ENCODE data around the gene EHBP1L1.

The EHBP1L1 gene

DNA sequence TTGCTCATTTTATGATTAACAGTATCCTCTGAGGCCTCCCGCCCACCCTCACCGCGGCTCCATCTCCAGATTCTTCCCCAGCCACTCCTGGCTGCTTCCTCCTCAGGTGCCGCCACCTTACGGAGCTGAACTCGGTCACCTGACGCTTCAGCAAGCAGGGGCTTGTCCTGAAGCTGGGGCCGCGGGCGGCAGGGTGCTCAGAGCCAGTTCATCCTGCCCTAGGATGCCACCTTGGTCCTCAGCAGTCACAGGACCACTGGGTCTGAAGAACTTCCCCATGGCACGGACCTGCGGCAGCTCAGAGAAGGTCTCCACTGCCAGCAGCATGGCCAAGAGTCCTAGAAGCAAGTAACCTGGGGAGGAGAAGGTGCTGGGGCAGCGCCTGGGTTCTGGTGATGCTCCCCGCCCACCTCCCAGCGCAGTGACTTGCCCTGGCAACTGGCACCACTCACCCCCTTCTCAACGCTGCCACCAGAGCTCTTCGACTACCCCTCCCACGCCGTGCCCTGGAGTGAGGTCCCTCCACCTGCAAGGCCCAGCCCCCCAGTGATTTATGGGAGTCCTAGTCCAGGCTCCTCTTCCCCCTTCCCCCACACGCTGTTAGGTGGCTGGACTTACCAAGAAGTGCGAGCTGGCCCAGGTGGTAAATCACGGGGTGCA is 17.1 kb downstream of the EHBP1L1 start:
- no peak for DNase-seq

GRCh38 chr11:65593518-65594414 is 17.9 kb downstream of the EHBP1L1 start:
- peak in 50 of 56 donors; percentile 10 to 84 (median 70) for DNase-seq

DNA sequence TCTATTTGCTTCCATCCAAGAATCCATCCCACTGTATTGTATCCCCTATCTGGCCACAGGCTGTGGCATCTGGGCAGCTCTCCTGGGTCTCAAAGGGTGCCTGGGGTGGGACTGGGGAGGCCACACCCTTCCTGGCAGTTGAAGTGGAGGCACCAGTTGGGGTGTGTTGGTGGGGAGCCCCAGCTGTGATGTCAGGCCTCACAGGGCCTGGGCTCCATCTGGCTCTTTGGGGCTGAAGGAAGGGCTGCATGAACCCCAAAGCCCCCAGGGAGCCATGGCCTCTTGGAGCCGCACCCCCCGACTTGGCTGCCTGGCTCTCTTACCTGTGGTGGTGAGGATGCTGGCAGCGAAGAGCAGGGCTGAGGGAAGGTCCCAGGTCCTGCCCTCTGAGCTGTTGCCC is 19.3 kb downstream of the EHBP1L1 start:
- no peak for DNase-seq

DNA sequence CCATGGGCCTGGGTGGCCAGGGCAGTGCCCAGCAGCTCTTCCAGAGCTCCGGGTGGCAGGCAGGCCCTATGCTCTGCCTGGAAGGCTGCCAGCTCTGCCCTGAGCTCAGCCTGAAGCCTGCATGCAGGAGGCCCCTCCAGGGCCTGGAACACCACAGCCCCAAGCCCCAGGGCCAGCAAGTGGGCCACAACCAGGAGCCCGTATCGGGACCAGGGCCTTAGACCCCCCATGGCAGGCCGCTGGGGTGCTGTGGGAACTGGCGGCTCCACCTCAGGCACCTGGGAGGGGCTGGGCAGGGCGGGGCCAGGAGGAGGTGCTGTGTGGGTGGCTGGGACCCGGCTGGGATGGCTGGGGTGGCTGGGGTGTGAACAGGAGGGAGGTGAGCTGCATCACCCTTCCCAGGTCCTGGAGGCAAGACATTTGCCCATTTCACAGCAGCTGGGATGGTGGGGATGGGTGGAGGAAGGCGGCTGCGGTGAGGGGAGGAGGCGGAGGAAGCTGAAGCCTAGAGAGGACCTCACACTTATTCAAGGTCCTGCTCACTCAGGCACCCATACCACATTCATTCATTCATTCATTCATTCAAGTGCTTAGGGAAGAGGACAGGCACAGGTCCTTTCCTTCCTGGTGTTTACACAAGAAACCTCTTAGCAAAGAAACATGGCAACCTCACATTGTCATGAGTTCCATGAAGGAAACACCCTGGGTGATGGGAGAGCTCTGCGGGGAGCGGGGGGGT is 19.9 kb downstream of the EHBP1L1 start, which contains the start of gene KCNK7:
Gene KCNK7, minus strand, starts transcription at position 258 of the 739 bp plus-strand sequence. Its CDS starts 28 bp downstream, at position 230.
- DNase-seq, result no peak

GRCh38 chr11:65596520-65596919 is 20.7 kb downstream of the EHBP1L1 start:
- no peak for DNase-seq

- DNase-seq, result no peak
Measured at GRCh38 chr11:65598258-65598699, 22.4 kb downstream of the EHBP1L1 start.

- DNase-seq, result no peak
Measured at GRCh38 chr11:65599216-65599954, 23.5 kb downstream of the EHBP1L1 start.

GRCh38 chr11:65599955-65600246 is 24.0 kb downstream of the EHBP1L1 start:
- DNase-seq, result no peak

- DNase-seq, result no peak
Measured at GRCh38 chr11:65604258-65604657, 28.4 kb downstream of the EHBP1L1 start.

GRCh38 chr11:65606876-65607613 is 31.2 kb downstream of the EHBP1L1 start:
- DNase-seq, result peak; percentile 41 to 98 (median 92)

- no peak for DNase-seq
Measured at GRCh38 chr11:65607614-65608426, 32.0 kb downstream of the EHBP1L1 start.

- no peak for DNase-seq
Measured at GRCh38 chr11:65609229-65609628, 33.4 kb downstream of the EHBP1L1 start.

GRCh38 chr11:65609665-65610064 is 33.8 kb downstream of the EHBP1L1 start:
- DNase-seq, result no peak

GRCh38 chr11:65610404-65610803 is 34.6 kb downstream of the EHBP1L1 start:
- DNase-seq, result peak in 2 of 56 donors; percentile 24 to 26

- peak; percentile 31 to 90 (median 75) for DNase-seq
Measured at GRCh38 chr11:65611028-65611757, 35.3 kb downstream of the EHBP1L1 start.

DNA sequence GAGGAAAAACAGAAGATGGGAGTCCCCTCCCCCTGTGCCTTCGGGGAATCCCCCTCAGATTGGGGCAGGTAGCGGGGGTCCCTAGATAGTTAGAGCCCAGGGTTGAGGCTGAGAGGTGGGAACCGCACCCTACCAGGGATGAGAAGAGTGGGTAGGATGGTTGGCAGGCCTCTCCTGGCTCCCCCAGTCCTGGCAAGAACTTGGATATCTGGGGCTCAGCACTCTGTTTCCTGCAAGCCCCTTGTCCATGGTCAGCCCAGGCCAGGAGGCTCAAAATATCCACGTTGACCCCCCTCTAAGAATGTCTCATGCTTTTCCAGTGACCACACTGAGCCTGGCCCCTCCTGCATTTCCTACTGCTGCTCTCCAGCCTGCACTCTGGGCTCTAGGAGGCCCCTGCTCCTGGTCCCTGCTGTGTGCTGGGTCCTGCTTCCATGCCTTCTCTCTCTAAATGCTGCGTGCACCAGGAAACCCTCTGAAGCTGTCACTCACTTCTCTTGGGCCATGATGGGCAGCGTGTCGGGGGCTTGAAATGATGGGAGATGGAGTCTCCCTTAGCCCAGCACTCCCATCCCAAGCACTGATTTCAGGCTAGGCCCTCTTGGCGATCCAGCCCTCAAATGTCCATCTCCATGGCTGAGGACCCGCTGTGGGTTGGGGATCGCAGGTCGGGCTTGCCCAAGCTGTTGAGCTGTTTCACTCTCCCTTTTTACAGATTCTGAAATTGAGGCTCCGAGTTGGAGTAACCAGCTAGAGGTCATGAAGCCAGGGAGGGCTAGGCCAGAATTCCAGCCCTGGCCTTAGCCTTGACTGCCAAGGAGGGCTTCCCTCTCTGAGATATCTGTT is 36.1 kb downstream of the EHBP1L1 start:
- peak in 2 of 56 donors; percentile 29 to 45 for DNase-seq

GRCh38 chr11:65612691-65613090 is 36.8 kb downstream of the EHBP1L1 start:
- DNase-seq, result no peak
